ENCODE results near the gene MED1.
"Not testable (repeated sequence)": the region's sequence is repeated elsewhere in the genome, so short reads cannot be mapped to it uniquely, and the experiment has no call there.

- not testable (repeated sequence) for TF ChIP-seq CTCF (optimal IDR thresholded peaks at IDR 0.05 in 1 of 3, IDR thresholded peaks at IDR 0.05 in 1 of 3, conservative IDR thresholded peaks at IDR 0.05 in 1 of 3; ENCODE audit: extremely low read depth in 1 of 3, insufficient read depth in 2 of 3, low read length in 3 of 3); EZH2 (IDR thresholded peaks at IDR 0.05; ENCODE audit: low read length)
Measured at GRCh38 chr17:39464639-39465181, 13.6 kb upstream of the MED1 start.
